Activated CD4-positive, alpha-beta T cell treated with anti-CD3 and anti-CD28 coated beads, Interleukin-2, amount 50 U/mL, for 1 hour (primary cell): ENCODE results near the gene COMT.
A peak's percentile ranks its signal among the peaks of the same experiment; 100 is the strongest.
"Not testable (repeated sequence)": the region's sequence is repeated elsewhere in the genome, so short reads cannot be mapped to it uniquely, and the experiment has no call there.

Experiments
- DNase-seq: peaks from one replicate; pipeline ENCODE4 v3.0.0-alpha.2; 2020

COMT gene

DNA sequence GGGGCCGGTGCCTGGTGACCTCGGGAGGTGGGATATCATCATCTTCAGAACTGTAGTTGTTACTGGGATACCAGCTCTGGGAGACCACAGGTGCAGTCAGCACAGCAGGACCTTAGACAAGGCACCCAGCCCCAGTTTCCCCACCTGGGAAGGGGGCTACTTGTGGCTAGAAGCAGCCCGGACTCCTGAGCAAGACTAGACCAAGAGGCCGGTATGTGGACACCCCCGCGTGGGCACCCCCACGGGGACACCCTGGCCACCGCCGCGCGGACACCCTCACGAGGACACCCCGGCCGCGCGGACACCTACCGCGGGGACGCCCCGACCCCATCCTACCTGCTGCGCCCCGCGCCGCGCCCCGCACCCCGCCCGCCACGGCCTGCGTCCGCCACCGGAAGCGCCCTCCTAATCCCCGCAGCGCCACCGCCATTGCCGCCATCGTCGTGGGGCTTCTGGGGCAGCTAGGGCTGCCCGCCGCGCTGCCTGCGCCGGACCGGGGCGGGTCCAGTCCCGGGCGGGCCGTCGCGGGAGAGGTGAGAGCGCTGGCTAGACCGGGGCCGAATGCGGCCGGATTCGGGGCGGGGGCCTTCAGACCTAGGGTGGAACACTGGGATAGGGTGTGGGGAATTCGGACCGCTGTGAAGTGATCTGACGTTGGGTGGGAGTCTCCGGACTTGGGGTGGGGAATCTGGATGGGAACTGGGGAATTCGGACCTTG, at the start of gene COMT, which contains the start of gene TXNRD2:
TSS of gene COMT (plus strand) at position 408 of the 718 bp plus-strand sequence. CDS start 20,755 bp downstream, outside the sequence.
TSS of gene TXNRD2 (minus strand) at position 454 of the 718 bp plus-strand sequence. CDS start at position 439, 15 bp downstream.
- DNase-seq = peak; percentile 65

DNA sequence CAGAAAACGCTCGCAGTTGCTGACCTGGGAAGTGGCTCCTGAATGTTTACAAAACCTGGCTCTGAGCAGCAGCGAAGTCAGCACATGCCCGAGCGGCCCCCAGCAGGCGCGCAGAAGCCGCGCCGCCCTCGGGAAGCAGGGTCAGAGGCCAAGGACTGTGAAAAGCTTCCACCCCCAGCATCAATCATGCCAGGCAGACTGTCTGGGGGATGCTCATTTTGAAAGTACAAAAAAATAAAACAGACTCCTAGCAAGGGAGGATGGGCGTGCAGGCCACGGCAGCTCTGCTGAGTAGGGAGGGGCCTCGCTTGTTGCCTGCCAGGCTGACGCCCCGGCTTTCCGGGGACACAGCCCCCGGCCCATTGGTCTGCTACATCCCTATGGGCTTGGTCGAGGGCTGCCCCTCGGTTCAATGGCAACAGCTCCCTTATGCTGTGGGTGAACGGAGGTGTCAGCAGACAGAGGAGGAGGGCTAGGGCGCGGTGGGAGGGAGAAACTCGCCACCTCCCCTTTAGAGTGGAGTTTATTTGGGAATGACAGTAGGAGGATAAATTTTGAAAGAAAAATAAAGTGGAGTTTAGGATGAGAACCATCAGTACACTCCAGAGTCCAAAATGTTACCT, 49.2 kb upstream of the COMT start:
- DNase-seq = peak; percentile 63

DNA sequence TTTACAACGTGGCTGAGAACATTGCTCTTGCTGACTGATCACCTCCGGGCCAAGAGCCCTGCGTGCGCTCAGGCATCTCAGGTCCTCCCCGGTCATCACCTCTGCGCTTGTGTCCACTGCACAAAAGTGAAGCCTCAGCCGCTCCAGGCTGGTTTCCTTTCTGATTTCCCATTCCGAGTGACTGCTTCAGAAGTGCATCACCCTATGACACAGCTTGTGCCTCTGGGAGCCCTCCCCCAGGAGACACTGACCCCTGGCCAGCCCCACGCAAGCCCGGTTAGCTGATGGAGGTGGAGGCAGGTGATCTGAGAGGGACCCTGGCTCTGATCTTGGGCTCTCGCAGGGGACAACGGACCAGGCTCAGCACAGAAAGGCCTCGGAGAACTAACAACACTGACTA, 48.6 kb upstream of the COMT start:
- DNase-seq = no peak

DNA sequence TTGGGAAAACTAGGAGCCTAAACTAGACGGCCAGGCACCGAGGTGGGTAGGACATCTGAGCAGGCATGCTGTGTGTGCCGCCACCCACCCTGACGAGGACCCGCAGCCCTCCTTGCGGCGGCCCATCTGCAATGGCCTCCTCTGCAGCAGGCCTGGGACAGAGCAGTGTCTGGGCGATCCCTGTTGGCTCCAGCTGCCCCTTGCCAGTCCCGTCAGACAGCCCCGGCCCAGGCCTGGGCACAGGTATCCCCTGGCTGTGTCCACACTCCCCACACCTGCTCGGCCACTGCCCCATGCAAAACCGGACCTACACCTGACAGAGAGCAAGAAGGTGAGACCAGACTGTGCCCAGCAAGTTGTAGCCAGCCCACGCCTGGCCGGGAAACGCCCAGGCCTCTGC, 48.2 kb upstream of the COMT start:
- no peak for DNase-seq

DNA sequence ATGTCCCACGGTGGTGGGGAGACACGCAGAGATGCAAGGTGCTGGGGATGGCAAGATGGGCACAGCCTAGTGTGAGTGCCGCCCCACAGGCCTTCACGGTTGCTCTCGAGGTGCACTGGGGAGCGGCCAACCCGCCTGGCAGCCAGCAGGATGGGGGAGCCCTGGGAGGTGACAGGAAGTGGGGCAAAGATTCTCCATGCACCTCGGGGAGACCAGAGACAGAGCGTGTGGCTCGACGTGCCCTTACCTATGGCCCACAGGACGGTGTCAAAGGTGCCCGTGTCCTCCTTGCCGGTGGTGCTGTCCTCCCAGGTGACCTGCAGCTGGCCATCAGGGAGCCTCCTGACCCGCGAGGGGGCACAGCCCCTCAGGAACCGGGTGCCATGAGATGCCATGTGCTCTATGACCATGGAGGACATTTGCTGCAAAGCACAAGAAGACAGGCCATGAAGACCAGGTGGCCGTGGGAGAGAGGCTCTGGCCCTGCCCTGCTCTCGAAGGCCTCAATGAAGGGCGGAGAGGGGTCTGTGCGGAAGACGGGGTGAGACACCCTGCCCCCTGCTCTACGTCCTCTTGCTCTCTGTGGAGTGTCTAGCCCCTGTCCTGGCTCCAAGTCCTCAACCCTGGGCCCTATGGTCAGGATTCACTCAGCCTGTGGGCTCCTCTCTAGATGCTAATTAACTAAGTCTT, 46.3 kb upstream of the COMT start:
- no peak for DNase-seq

DNA sequence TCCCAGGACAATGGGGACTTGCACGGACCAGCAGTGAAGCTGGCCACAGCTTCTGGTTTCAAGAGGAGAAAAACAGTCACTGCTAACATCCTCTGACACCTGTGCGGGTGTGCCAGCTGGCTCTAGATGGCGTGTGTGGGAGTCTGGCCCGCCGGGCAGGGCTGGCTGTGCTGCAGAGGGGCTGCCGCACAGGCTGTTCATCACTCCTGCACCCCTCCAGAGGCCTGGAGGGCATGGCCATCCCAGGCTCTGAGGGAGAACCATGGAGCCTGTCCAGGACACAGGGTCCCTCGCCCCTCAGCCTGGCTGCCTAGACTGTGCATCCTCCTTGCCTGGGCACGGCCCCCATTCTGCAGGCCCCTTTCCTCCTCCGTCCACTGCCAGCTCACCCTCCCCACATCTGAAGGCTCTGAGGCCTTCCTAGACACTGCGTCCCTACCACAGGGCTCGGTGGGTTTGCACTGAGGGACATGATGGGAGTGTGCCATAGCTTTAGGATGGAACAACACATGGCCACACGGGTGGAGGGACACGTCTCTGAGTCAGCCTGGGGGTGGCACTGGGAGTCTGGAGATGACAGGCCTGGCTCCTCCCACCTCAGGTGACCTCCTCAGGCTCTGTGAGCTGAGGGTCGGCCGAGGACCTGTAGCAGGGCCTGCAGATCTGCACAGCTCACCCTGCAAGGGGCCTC, 44.8 kb upstream of the COMT start:
- peak; percentile 34 for DNase-seq

DNA sequence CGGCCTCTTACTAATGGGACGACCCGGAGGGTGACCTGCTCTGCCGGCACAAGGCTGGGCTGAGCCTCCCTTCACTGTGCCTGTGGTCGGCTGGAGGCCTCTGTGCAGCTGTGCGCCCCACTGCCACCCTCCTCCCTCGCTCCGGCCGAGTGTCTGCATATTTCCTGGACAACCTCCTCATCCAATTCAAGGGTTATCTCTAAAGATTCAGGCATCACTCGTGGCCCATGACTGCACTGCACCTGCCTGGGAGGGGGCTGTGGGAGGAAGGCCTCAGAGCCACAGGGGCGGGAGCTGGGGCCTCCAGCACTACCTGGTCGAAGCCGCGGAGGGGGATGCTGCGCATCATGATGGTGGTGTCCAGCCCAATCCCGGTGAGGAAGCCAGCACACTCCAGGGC, 43.8 kb upstream of the COMT start:
- no peak for DNase-seq

DNA sequence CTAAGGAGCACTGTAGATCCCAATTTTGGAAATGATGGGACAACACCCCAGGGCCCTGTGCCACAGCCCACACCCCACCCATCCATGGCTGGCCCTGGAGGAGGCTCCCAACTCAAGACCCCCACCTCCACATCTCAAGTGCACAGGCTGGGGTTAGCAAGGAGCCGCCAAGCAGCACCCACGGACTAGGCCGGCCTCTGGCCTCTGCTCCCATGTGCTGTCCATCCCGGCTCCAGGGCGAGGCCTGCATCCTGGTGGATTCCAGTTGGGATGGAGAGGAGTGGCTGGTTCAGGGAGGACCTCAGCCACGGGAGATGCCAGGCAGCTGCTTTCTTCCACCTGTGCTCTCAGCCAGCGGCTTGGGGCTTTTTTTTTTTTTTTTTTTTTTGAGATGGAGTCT, 43.4 kb upstream of the COMT start:
- DNase-seq = no peak

DNA sequence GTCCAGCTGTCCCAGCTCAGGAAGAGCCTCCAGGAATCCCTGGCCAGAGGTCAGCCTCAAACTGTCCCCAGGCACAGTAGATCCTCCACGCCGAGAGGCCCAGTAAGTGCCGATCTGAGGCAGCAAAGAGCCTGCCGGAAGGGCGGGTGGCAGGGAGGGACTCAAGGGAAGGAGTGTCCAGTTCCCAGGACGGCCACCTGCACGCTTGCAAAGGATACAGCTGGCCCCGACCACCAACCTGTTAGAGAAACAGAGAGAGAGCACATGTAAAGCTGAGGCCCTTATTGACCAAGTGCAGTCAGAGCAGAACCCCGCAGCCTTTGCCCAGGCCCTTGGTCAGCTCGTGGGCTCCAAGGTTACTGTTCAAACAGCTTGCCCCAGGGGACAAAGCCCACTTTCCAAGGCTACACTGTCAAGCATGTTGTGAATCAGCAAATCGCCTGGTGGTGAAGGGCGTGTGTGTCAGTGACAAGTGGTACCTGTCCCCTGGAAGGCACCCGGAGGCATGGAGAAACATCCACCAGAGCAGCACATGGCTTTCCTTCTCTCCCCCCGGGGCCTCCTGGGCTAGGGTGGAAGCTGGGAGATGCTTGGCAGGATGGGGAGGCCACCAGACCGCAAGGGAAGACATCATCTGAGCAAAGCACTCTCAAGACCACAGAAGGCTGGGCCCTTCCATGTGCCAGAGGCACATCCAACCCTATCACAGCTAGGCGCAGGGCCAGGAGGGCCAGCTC, 42.6 kb upstream of the COMT start:
- no peak for DNase-seq

DNA sequence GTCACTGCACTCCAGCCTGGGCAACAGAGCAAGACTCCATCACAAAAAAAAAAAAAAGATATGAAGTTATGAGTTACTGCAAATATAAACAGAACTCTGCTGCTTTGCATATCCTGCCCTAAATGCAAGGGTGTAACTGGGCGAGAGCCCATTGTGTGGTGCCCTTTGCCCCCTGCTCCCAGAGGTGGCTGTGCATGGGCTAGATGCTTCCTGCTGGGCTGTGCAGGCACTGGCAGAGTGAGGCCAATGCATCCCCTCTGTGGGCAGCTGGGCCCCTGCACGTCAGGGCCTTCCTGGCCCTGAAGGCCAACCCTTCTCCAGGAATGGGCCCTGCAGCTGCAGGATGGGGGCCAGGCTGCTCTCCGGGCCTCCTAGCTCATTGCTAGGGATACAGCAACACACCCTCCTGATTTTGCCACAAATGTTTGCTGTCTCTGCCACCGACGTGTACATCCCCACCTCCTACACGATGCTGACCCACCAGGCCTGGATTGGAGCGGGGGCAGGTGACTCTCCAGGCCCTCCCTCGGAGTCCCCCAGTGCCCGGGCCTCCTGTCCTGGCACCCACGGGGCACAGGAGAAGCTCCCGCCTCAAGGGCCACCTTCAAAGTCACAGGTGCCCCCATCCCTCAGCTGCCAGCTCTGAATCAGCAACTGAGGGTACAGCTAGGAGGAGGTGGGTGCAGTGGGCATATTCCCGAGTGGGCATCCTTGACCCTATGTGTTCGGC, 40.7 kb upstream of the COMT start:
- DNase-seq = no peak

DNA sequence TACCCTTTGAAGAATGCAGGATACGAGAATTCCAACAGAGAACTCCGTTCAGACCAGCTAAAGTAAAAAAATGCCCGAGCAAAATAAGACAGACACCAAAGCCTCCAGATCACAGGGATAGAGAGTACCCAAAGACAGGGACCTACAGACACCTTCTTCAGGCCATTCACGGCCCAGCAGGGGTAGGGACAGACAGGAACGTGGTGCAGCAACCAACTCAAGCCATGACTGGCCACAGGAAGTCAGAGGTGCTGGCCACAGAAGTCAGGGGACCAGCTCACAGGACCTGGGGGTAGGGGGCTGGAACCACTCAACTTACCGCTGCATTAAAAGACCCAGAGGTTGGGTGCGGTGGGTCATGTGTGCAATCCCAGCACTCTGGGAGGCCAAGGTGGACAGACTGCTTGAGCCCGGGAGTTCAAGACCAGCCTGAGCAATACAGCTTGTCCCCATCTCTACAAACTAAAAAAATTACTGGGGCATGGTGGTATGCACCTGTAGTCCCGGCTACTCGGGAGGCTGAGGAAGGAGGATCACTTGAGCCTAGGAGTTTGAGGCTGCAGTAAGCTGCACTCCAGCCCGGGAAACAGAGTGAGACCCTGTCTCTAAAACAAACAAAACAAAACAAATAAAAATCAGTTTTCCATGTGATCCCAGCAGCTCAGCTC, 39.9 kb upstream of the COMT start:
- no peak for DNase-seq

DNA sequence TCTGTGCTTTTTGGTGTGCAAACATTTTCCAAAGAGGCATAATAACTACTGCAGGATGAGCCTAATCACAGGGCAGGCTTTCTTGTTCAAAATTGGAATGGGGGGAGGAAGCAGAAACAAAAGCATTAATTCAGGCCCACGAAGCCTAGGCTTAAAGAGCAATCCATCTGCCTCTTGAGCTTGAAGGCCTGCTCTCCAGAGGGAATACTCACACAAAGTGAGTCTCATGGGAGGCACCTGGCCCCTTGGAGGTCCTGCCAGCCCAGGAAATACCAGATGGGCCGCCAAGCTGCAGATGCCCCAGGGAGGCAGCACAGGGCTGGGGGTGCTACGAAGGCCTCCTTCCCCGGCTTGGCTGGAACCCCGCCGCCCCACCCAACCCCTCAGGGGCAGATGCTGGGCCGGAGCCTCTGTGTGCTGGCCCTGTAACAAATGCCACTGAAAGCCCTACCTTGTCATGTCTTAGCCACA, 39.3 kb upstream of the COMT start:
- no peak for DNase-seq

DNA sequence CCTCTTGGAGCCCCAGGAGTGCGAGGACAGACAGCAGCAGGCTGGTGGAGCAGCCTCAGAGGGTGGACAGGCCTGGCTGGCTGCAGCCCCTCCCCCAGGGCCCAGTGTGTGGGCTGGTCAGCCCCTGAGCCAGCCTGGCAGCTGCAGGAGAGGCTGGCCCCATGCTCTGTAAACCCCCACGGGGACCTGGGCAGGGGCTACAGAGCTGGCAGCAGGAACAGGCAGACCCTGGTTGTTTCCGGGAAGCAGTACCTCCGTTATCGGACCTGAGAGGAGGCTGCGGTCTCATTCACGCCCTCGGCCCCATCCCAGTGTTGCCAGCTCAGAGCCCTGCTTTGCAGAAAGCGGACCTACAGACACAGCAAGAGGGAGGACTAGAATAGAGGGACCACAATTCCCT, 38.5 kb upstream of the COMT start:
- DNase-seq = no peak

DNA sequence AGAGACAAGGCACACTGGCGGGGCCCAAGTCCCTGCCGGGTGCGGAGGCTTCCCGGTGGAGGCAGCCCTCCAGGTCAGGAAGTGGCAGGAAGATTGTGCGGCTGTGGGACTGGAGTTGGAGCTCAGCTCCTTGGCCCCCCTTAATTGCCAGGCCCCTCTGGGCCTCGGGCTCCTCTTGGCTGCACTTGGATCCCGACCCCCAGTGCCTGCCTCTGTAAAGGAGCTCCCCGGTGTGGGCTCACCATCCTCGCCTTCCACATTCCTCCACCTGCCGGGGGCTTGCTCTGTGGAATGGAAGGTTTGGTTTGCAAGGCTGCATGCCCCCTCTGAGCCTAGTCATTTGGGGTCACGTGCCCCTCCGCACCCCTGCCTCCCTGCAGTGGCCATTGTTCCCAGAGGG, 38.1 kb upstream of the COMT start:
- DNase-seq = no peak

DNA sequence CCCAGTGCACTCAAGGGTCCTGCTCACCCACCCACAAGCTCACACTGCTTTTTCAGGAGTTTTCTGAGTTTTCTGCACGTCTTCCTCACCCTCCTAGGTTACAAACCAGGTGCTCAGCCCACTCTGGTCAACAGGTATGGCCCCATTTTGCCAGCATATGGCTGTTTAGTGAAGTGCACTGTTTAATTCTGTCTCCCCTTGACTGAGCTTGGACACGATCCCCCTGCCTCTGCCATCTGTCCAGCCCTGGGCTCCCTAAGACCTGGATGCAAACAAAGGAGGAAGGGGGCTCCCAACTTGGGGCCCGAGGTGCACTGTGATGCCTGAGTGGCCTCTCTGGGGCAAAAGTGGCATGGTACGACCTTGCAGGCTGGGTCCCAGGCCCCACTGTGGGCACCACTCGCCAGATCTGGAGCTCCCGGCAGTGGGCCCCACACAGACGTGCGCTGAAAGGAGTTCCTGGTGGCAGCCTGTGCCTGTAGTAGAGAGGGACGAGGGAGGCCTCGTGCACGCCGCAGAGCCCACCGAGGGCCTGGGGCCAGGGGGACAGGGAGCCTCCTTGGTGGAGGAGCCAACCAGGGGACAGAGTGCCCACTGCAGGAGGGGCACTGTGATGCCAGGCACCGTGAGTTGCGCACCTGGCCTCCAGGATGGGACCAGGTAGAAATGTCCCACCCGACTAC, 37.3 kb upstream of the COMT start:
- no peak for DNase-seq

DNA sequence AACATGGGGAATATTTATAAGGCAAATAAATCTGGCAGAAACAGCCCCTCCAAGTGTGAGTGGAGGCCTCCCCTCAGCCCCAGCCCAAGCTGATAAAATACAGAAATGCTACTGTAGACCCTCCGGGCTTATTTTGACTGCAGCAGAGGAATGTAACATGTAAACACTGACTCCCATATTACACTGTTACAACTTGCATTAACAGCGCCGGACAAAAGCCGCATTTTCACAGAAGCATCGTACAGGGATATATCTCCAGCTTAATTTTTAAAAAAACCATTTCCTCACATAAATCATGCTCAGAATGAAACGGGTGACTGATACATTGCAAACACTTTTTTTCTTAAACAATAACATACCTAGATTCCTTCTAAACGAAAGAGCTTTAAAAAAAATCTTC, 36.6 kb upstream of the COMT start:
- DNase-seq = no peak

DNA sequence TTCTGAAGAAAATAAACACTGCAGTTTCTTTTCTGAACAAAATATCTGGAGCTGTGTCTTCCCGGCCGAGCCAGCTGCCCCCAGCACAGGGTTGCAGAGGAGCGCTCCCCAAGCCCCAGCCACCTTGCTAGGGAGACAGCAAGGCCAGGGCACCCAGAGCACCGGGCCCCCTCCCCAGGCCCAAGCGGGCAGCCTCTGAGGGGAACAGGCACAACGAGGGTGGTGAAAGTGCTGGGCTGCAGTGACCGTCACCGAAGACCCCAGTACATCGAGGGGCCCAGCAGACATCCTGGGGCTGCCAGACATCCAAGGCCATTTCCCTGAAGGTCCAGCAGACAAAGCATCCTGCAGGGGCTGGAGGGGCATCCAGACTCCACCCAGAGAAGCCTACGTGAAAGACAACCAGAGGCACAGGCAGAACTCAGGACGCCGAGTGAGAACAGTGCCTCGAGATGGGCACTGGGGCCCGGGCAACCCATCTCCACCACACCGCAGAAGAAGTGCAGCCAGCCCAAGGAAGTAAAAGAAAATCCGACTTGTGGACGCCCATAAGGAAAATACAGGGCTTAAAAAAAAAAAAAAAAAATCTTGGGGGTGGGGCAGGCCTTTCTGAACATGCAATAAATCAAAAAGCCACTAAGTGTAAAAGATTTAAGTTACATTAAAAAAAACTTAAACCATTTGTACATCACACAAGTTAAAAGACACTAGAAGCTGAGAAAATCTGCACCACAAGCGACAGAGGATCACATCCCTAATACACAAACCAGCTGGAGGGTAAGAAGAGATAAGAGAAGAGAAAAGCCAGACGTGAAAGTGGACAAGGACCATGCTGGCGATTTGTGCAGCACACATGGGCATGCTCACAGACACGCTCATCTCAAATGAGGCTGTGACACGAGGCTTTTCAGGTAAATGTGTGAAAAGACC, 36.0 kb upstream of the COMT start:
- no peak for DNase-seq

DNA sequence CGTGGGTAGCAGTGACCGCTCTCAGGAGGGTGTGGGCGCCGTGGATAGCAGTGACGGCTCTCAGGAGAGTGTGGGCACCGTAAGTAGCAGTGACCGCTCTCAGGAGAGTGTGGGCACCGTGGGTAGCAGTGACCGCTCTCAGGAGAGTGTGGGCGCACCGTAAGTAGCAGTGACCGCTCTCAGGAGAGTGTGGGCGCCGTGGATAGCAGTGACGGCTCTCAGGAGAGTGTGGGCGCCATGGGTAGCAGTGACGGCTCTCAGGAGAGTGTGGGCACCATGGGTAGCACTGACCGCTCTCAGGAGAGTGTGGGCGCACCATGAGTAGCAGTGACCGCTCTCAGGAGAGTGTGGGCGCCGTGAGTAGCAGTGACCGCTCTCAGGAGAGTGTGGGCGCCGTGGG, 34.7 kb upstream of the COMT start:
- DNase-seq = not testable (repeated sequence)

DNA sequence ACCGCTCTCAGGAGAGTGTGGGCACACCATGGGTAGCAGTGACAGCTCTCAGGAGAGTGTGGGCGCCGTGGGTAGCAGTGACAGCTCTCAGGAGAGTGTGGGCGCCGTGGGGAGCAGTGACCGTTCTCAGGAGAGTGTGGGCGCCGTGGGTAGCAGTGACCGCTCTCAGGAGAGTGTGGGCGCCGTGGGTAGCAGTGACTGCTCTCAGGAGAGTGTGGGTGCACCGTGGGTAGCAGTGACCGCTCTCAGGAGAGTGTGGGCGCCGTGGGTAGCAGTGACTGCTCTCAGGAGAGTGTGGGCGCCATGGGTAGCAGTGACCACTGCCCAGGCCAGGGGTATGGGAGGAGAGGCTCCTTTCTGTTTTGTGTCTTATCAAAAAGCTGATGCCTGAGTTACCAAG, 33.7 kb upstream of the COMT start:
- DNase-seq = not testable (repeated sequence)
